Endothelial cell of umbilical vein (primary cell): ENCODE results near the gene ST6GALNAC4. TPM values are rescaled to one million over a fixed set of nuclear protein-coding genes. Genes with fewer than 3 reads are reported as not detected.

ENCODE experiments used
- BruUV-seq: library from RNA; stranded (reverse); fragments of 400-500 nt; replicated peaks from 2 replicates; lab custom pipeline; 2021; lab: Mats Ljungman, UMichigan
- CTCF ChIA-PET: fragments of 300-600, 350-600 bp; sonication (Branson Sonifier 250); formaldehyde crosslinking; loops from one replicate; lab custom pipeline; 2021; ENCODE audit warnings: antibody characterized with exemption, inconsistent platforms; lab: Charles Lee
- POLR2A ChIA-PET: fragments of 300-600, 350-600 bp; sonication (Branson Sonifier 250); formaldehyde crosslinking; loops from one replicate; lab custom pipeline; 2021; ENCODE audit warnings: antibody characterized with exemption, inconsistent platforms; lab: Charles Lee
- DNase-seq: peaks from one replicate; pipeline ENCODE4 v3.0.0-alpha.2; 2011; ENCODE audit warnings: low read depth, low spot score
- FAIRE-seq: peaks from 2 replicates; lab custom pipeline; 2011; peaks lifted over from hg19 to GRCh38; lab: Jason Lieb, UNC
- H2AFZ ChIP-seq: 2 replicates; pipeline ENCODE4 v1.6.0; 2012; ENCODE audit warnings: low read depth, low read length, control low read depth, inconsistent platforms
- H3K27ac ChIP-seq: 2 replicates; pipeline ENCODE4 v1.5.1; 2011; ENCODE audit warnings: low read depth, mild to moderate bottlenecking, control low read depth, low read length, moderate library complexity; ENCODE audit not compliant: insufficient read depth
- H3K27me3 ChIP-seq, 2 experiments: 2 replicates each; pipeline versions ENCODE4 v1.6.0 to v1.6.1; 2011; ENCODE audit warnings: low read length in 2 of 2, mixed read lengths in 1 of 2; ENCODE audit not compliant: control insufficient read depth in 2 of 2, insufficient read depth in 2 of 2
- H3K36me3 ChIP-seq, 2 experiments: 2 replicates in 1 of 2; 3 replicates in 1 of 2; pipeline ENCODE4 v1.5.1; 2011; ENCODE audit warnings: low read length in 2 of 2, mild to moderate bottlenecking in 1 of 2, moderate library complexity in 1 of 2; ENCODE audit not compliant: control insufficient read depth in 2 of 2, insufficient read depth in 2 of 2; ENCODE audit errors: extremely low read depth in 1 of 2
- H3K4me1 ChIP-seq: 3 replicates; pipeline ENCODE4 v1.5.1; 2011; ENCODE audit warnings: mild to moderate bottlenecking, low read length; ENCODE audit not compliant: control insufficient read depth, insufficient read depth; ENCODE audit errors: extremely low read depth
- H3K4me2 ChIP-seq: 2 replicates; pipeline ENCODE4 v1.6.1; 2011; ENCODE audit warnings: low read length, control low read depth, mixed read lengths; ENCODE audit not compliant: insufficient read depth
- H3K4me3 ChIP-seq, 3 experiments: fragments of 200-600 bp in 1 of 3; sonication (generic), shearing (Covaris generic) in 1 of 3; replicated peaks in 1 of 3; 2 replicates each; pipeline ENCODE4 v1.5.1; 2011 to 2016; ENCODE audit warnings: control low read depth in 3 of 3, low read length in 3 of 3, mild to moderate bottlenecking in 2 of 3, inconsistent platforms in 1 of 3, low read depth in 1 of 3, moderate library complexity in 1 of 3; ENCODE audit not compliant: insufficient read depth in 1 of 3
- H3K79me2 ChIP-seq: 2 replicates; pipeline ENCODE4 v1.6.0; 2012; ENCODE audit warnings: low read length, inconsistent platforms; ENCODE audit not compliant: control insufficient read depth, insufficient read depth
- H3K9ac ChIP-seq: replicated peaks from 2 replicates; pipeline ENCODE3; 2011; ENCODE audit warnings: low read length, control low read depth; ENCODE audit not compliant: insufficient read depth; ENCODE audit errors: extremely low read depth
- H3K9me1 ChIP-seq: replicated peaks from 3 replicates; pipeline ENCODE4 v1.6.0; 2011; ENCODE audit warnings: mild to moderate bottlenecking, low read length; ENCODE audit not compliant: control insufficient read depth, insufficient read depth; ENCODE audit errors: extremely low read depth
- H3K9me3 ChIP-seq: replicated peaks from 2 replicates; pipeline ENCODE4 v1.5.1; 2012; ENCODE audit warnings: low read length, inconsistent platforms; ENCODE audit not compliant: control insufficient read depth, insufficient read depth
- H4K20me1 ChIP-seq: replicated peaks from 2 replicates; pipeline ENCODE3; 2011; ENCODE audit warnings: mild to moderate bottlenecking, low read length; ENCODE audit not compliant: control insufficient read depth, insufficient read depth; ENCODE audit errors: extremely low read depth
- CTCF ChIP-seq, 2 donors: IDR thresholded peaks; 1 replicate in 1 of 2; 2 replicates in 1 of 2; pipeline ENCODE4 v1.5.1; 2011; ENCODE audit warnings: low read length in 2 of 2, mild to moderate bottlenecking in 2 of 2, moderate library complexity in 2 of 2, control low read depth in 1 of 2, inconsistent platforms in 1 of 2, low read depth in 1 of 2; ENCODE audit not compliant: insufficient read depth in 1 of 2; ENCODE audit errors: extremely low read depth in 1 of 2
- EZH2 ChIP-seq: IDR thresholded peaks from 2 replicates; pipeline ENCODE4 v1.6.1; 2012; ENCODE audit warnings: borderline replicate concordance, low read depth, mild to moderate bottlenecking, moderate library complexity, low read length, inconsistent platforms; ENCODE audit not compliant: severe bottlenecking
- FOS ChIP-seq: IDR thresholded peaks from 2 replicates; pipeline ENCODE4 v1.6.1; 2011; ENCODE audit warnings: mild to moderate bottlenecking, low read length, moderate library complexity, borderline replicate concordance; ENCODE audit not compliant: insufficient read depth
- JUN ChIP-seq: IDR thresholded peaks from 2 replicates; pipeline ENCODE4 v1.6.1; 2011; ENCODE audit warnings: borderline replicate concordance, low read depth; ENCODE audit not compliant: insufficient read length, insufficient read depth
- MAX ChIP-seq: IDR thresholded peaks from 2 replicates; pipeline ENCODE4 v1.6.1; 2011; ENCODE audit not compliant: insufficient read depth, insufficient read length
- MYC ChIP-seq: IDR thresholded peaks from one replicate; pipeline ENCODE4 v1.6.1; 2011; ENCODE audit warnings: mild to moderate bottlenecking, low read depth, low read length
- POLR2A ChIP-seq: IDR thresholded peaks from 2 replicates; pipeline ENCODE4 v1.6.1; 2012; ENCODE audit warnings: low read depth, mild to moderate bottlenecking, control low read depth, low read length
- POLR2AphosphoS5 ChIP-seq: IDR thresholded peaks from 2 replicates; pipeline ENCODE4 v1.6.1; 2012; ENCODE audit warnings: low read depth, mild to moderate bottlenecking, control low read depth, low read length, moderate library complexity; ENCODE audit not compliant: insufficient read depth
- dilution Hi-C: fragments of 300-500 bp; cut with MboI; formaldehyde crosslinking; loops from one replicate; pipeline ENCODE4 v1.15.0; 2019; ENCODE audit warnings: low sequenced_read_pairs; ENCODE audit not compliant: extremely low pct_ligation_motif_present
- intact Hi-C: fragments of 100-400 bp; cut with micrococcal nuclease; formaldehyde crosslinking; loops from one replicate; pipeline ENCODE4 v1.10.0; 2022
- polyA plus RNA-seq, 4 experiments: library from polyadenylated mRNA; depleted of rRNA in 3 of 4; stranded (reverse) in 3 of 4; unstranded in 1 of 4; fragments of >200 nt; gene quantifications; 2 replicates each; pipeline versions ENCODE4 v1.2.1 to v1.2.3, GENCODE V29; 2011 to 2012; ENCODE audit warnings: missing spikeins in 1 of 4
- total RNA-seq: library from RNA; stranded (reverse); gene quantifications from 2 replicates; pipeline ENCODE4 v1.2.3, GENCODE V29; 2021

ST6GALNAC4 gene
- total and polyA plus RNA-seq, 2 donors (not counting 3 experiments of a cell fraction or from before 2014, with no cell fraction given): 45.9 to 85.3 TPM

- CTCF ChIA-PET: interaction anchor here (0.9 to 2.7 kb wide), 6 partner anchors 14 to 162 kb away, joined by 3 to 12 read pairs (median 4); partner anchors contain the start of gene TOR2A
- H3K79me2 ChIP-seq: peaks cover 11% of the 10 kb centered on the region
- POLR2A ChIA-PET: interaction anchor here (1.4 kb wide), 1 partner anchor 14 kb away, joined by 7 read pairs; no protein-coding TSS in a partner anchor
- no peak overlapping the region for H3K9ac ChIP-seq
- DNase-seq (no peak), FAIRE-seq (no peak)
- H3K4me2 ChIP-seq: peak overlapping the region; percentile 37
- intact Hi-C loops: no loop called here
- no peaks in the 10 kb centered on the region for H3K27me3 ChIP-seq
- dilution Hi-C loops: no loop called here
- no peaks in the 10 kb centered on the region for H4K20me1 ChIP-seq
- BruUV-seq: no TSS peak
- peaks cover 11% of the 10 kb centered on the region for H3K4me1 ChIP-seq
- H3K4me3 ChIP-seq: no peak overlapping the region
- no peaks in the 10 kb centered on the region for H3K9me1 ChIP-seq
- TF ChIP-seq POLR2AphosphoS5: no peak
- no peak for TF ChIP-seq EZH2
- TF ChIP-seq CTCF (IDR thresholded peaks at IDR 0.05; ENCODE audit: extremely low read depth in 1 of 2, insufficient read depth in 1 of 2, low read depth in 1 of 2, low read length in 2 of 2): no peak
- no peak for TF ChIP-seq POLR2A
- no peak for TF ChIP-seq FOS
- no peak for TF ChIP-seq JUN
- no peak for TF ChIP-seq MYC
- no peak for TF ChIP-seq MAX
- H3K9me3 ChIP-seq: no peaks in the 10 kb centered on the region
- no peak overlapping the region for H3K27ac ChIP-seq
- H3K36me3 ChIP-seq: peaks cover 9 to 34% of the 10 kb centered on the region in 2 experiments
- no peak overlapping the region for H2AFZ ChIP-seq
Observed at GRCh38 chr9:127896395-127897192, 20.2 kb downstream of the ST6GALNAC4 start.
